HEK293 (cell line): ENCODE data around the gene STYK1.

ENCODE experiments used
- AEBP2 ChIP-seq: fragments of 450-650 bp; formaldehyde crosslinking; IDR thresholded peaks from 2 replicates; pipeline ENCODE4 v1.5.1; 2016; ENCODE audit warnings: missing biosample characterization, missing genetic modification characterization, borderline replicate concordance
- REST ChIP-seq: fragments of 450-650 bp; formaldehyde crosslinking; IDR thresholded peaks from 2 replicates; pipeline ENCODE4 v1.5.1; 2016; ENCODE audit warnings: missing biosample characterization, missing genetic modification characterization
- ZBTB8A ChIP-seq: fragments of 450-650 bp; formaldehyde crosslinking; IDR thresholded peaks from 2 replicates; pipeline ENCODE4 v1.5.1; 2016; ENCODE audit warnings: missing biosample characterization, missing genetic modification characterization
- ZFP37 ChIP-seq: fragments of 450-650 bp; formaldehyde crosslinking; IDR thresholded peaks from 2 replicates; pipeline ENCODE4 v1.5.1; 2016; ENCODE audit warnings: missing biosample characterization, missing genetic modification characterization
- ZNF121 ChIP-seq: fragments of 450-650 bp; formaldehyde crosslinking; IDR thresholded peaks from 2 replicates; pipeline ENCODE4 v1.5.1; 2016; ENCODE audit warnings: missing biosample characterization, missing genetic modification characterization
- ZNF169 ChIP-seq: fragments of 450-650 bp; formaldehyde crosslinking; IDR thresholded peaks from 2 replicates; pipeline ENCODE4 v1.5.1; 2016; ENCODE audit warnings: missing biosample characterization, missing genetic modification characterization
- ZNF184 ChIP-seq: fragments of 450-650 bp; IDR thresholded peaks from 2 replicates; pipeline ENCODE4 v1.5.1; 2018; ENCODE audit warnings: missing biosample characterization, mild to moderate bottlenecking, missing genetic modification characterization
- ZNF211 ChIP-seq: fragments of 450-650 bp; formaldehyde crosslinking; IDR thresholded peaks from 2 replicates; pipeline ENCODE4 v1.5.1; 2016; ENCODE audit warnings: low read depth, missing biosample characterization, missing genetic modification characterization
- ZNF350 ChIP-seq: fragments of 450-650 bp; formaldehyde crosslinking; IDR thresholded peaks from 2 replicates; pipeline ENCODE4 v1.5.0; 2017; ENCODE audit warnings: missing biosample characterization, mild to moderate bottlenecking, missing genetic modification characterization
- ZNF529 ChIP-seq: fragments of 450-650 bp; formaldehyde crosslinking; IDR thresholded peaks from 2 replicates; pipeline ENCODE4 v1.5.1; 2017; ENCODE audit warnings: missing genetic modification characterization, missing biosample characterization; ENCODE audit not compliant: insufficient replicate concordance
- ZNF629 ChIP-seq: fragments of 450-650 bp; formaldehyde crosslinking; IDR thresholded peaks from 2 replicates; pipeline ENCODE4 v1.5.1; 2017; ENCODE audit warnings: missing biosample characterization, missing genetic modification characterization
- ZNF654 ChIP-seq: fragments of 450-650 bp; formaldehyde crosslinking; IDR thresholded peaks from 2 replicates; pipeline ENCODE4 v1.5.1; 2016; ENCODE audit warnings: low read depth, missing biosample characterization, missing genetic modification characterization
- ZNF677 ChIP-seq: fragments of 450-650 bp; IDR thresholded peaks from 2 replicates; pipeline ENCODE4 v1.5.0; 2018; ENCODE audit warnings: missing biosample characterization, mild to moderate bottlenecking, missing genetic modification characterization, moderate library complexity
- ZNF701 ChIP-seq: fragments of 450-650 bp; formaldehyde crosslinking; IDR thresholded peaks from 2 replicates; pipeline ENCODE4 v1.5.1; 2016; ENCODE audit warnings: missing biosample characterization, missing genetic modification characterization
- ZNF791 ChIP-seq: fragments of 450-650 bp; formaldehyde crosslinking; IDR thresholded peaks from 2 replicates; pipeline ENCODE4 v1.5.1; 2016; ENCODE audit warnings: missing biosample characterization, missing genetic modification characterization
- ZSCAN30 ChIP-seq: fragments of 450-650 bp; IDR thresholded peaks from 2 replicates; pipeline ENCODE4 v1.5.1; 2018; ENCODE audit warnings: missing biosample characterization, mild to moderate bottlenecking, missing genetic modification characterization, moderate library complexity
- ZXDB ChIP-seq: fragments of 450-650 bp; formaldehyde crosslinking; IDR thresholded peaks from 2 replicates; pipeline ENCODE4 v1.5.1; 2016; ENCODE audit warnings: missing biosample characterization, missing genetic modification characterization
- TF ChIP-seq, protein P1 (sequence below): fragments of 450-650 bp; formaldehyde crosslinking; IDR thresholded peaks from 2 replicates; pipeline ENCODE4 v1.5.1; 2016; ENCODE audit warnings: missing biosample characterization, missing genetic modification characterization
- TF ChIP-seq, protein P2 (sequence below): fragments of 450-650 bp; formaldehyde crosslinking; IDR thresholded peaks from 2 replicates; pipeline ENCODE4 v1.5.1; 2017; ENCODE audit warnings: missing biosample characterization, missing genetic modification characterization
- TF ChIP-seq, protein P3 (sequence below): fragments of 450-650 bp; formaldehyde crosslinking; IDR thresholded peaks from 2 replicates; pipeline ENCODE4 v1.5.1; 2016; ENCODE audit warnings: missing biosample characterization, missing genetic modification characterization, low read depth
- TF ChIP-seq, protein P4 (sequence below): fragments of 450-650 bp; formaldehyde crosslinking; IDR thresholded peaks from 2 replicates; pipeline ENCODE4 v1.5.1; 2016; ENCODE audit warnings: missing biosample characterization, missing genetic modification characterization
- TF ChIP-seq, protein P5 (sequence below): fragments of 450-650 bp; formaldehyde crosslinking; IDR thresholded peaks from 2 replicates; pipeline ENCODE4 v1.5.1; 2016; ENCODE audit warnings: missing biosample characterization, missing genetic modification characterization
- TF ChIP-seq, protein P6 (sequence below): fragments of 450-650 bp; formaldehyde crosslinking; IDR thresholded peaks from 2 replicates; pipeline ENCODE4 v1.5.1; 2016; ENCODE audit warnings: missing biosample characterization, missing genetic modification characterization

The STYK1 gene

DNA sequence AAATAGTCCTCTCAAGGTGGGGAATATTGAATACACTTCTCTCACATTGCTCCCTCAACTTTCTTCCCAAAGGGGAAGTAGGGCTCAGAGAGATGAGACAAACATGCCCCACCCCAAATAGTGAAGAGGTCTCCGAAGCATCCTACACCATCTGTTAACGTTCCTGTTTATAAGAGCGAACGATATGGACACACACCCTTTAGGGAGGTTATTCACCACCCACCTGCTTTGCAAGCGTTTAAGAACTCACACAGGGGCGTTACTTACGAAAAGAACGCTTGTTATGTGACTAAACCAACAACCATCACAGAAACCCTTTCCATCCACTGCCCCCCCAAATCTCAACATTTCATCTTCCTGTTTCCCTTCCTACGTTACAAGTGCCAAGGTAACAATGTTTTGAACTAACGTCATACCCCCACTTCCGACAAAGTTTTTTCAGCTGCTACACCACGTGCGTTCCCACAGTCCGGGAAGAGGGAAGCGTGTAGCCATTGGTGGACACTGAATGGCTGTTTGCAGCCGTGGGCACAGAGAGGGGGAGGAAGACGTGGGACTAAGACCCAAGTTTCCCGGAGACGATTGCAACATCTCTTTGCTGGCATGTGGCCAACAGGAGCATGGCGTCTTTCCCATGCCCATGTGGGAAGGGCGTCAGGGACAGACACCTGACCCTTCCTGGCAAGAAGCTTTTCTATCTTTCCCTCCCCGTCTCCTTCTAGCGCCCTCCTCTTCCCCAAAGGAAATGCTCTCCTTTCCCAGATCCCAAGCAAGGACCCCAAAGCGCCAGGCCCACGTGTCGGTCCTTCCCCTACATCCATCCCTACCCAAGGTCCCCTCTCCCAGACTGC, 48.0 kb upstream of the STYK1 start (continued):
- no peak; the same call in 1 of the 2 replicates for TF ChIP-seq REST (tag by site-specific recombination)
- TF ChIP-seq ZXDB = peak; percentile 89
- TF ChIP-seq, protein P1, sequence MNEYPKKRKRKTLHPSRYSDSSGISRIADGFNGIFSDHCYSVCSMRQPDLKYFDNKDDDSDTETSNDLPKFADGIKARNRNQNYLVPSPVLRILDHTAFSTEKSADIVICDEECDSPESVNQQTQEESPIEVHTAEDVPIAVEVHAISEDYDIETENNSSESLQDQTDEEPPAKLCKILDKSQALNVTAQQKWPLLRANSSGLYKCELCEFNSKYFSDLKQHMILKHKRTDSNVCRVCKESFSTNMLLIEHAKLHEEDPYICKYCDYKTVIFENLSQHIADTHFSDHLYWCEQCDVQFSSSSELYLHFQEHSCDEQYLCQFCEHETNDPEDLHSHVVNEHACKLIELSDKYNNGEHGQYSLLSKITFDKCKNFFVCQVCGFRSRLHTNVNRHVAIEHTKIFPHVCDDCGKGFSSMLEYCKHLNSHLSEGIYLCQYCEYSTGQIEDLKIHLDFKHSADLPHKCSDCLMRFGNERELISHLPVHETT = peak; percentile 52
- TF ChIP-seq ZNF121 (tag by site-specific recombination) = no peak
- TF ChIP-seq, protein P2, sequence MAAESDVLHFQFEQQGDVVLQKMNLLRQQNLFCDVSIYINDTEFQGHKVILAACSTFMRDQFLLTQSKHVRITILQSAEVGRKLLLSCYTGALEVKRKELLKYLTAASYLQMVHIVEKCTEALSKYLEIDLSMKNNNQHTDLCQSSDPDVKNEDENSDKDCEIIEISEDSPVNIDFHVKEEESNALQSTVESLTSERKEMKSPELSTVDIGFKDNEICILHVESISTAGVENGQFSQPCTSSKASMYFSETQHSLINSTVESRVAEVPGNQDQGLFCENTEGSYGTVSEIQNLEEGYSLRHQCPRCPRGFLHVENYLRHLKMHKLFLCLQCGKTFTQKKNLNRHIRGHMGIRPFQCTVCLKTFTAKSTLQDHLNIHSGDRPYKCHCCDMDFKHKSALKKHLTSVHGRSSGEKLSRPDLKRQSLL = peak; percentile 42; the same call in 1 of the 2 replicates
- TF ChIP-seq ZNF169 = no peak
- no peak for TF ChIP-seq ZNF211 (tag by site-specific recombination)
- TF ChIP-seq ZNF629 (tag by site-specific recombination) = peak; percentile 100
- no peak; the same call in 1 of the 2 replicates for TF ChIP-seq ZFP37 (tag by site-specific recombination)
- TF ChIP-seq, protein P3, sequence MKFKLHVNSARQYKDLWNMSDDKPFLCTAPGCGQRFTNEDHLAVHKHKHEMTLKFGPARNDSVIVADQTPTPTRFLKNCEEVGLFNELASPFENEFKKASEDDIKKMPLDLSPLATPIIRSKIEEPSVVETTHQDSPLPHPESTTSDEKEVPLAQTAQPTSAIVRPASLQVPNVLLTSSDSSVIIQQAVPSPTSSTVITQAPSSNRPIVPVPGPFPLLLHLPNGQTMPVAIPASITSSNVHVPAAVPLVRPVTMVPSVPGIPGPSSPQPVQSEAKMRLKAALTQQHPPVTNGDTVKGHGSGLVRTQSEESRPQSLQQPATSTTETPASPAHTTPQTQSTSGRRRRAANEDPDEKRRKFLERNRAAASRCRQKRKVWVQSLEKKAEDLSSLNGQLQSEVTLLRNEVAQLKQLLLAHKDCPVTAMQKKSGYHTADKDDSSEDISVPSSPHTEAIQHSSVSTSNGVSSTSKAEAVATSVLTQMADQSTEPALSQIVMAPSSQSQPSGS (tag by site-specific recombination) = peak; percentile 85
- no peak for TF ChIP-seq AEBP2 (tag by site-specific recombination)
- TF ChIP-seq ZSCAN30 (tag by site-specific recombination) = peak; percentile 72
- peak; percentile 78 for TF ChIP-seq ZBTB8A
- TF ChIP-seq, protein P4, sequence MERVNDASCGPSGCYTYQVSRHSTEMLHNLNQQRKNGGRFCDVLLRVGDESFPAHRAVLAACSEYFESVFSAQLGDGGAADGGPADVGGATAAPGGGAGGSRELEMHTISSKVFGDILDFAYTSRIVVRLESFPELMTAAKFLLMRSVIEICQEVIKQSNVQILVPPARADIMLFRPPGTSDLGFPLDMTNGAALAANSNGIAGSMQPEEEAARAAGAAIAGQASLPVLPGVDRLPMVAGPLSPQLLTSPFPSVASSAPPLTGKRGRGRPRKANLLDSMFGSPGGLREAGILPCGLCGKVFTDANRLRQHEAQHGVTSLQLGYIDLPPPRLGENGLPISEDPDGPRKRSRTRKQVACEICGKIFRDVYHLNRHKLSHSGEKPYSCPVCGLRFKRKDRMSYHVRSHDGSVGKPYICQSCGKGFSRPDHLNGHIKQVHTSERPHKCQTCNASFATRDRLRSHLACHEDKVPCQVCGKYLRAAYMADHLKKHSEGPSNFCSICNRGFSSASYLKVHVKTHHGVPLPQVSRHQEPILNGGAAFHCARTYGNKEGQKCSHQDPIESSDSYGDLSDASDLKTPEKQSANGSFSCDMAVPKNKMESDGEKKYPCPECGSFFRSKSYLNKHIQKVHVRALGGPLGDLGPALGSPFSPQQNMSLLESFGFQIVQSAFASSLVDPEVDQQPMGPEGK (tag by site-specific recombination) = peak; percentile 93
- no peak for TF ChIP-seq ZNF350 (tag by site-specific recombination)
- TF ChIP-seq, protein P5, sequence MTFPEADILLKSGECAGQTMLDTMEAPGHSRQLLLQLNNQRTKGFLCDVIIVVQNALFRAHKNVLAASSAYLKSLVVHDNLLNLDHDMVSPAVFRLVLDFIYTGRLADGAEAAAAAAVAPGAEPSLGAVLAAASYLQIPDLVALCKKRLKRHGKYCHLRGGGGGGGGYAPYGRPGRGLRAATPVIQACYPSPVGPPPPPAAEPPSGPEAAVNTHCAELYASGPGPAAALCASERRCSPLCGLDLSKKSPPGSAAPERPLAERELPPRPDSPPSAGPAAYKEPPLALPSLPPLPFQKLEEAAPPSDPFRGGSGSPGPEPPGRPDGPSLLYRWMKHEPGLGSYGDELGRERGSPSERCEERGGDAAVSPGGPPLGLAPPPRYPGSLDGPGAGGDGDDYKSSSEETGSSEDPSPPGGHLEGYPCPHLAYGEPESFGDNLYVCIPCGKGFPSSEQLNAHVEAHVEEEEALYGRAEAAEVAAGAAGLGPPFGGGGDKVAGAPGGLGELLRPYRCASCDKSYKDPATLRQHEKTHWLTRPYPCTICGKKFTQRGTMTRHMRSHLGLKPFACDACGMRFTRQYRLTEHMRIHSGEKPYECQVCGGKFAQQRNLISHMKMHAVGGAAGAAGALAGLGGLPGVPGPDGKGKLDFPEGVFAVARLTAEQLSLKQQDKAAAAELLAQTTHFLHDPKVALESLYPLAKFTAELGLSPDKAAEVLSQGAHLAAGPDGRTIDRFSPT (tag by site-specific recombination) = peak; percentile 87
- no peak for TF ChIP-seq ZNF701 (tag by site-specific recombination)
- no peak for TF ChIP-seq ZNF529 (tag by site-specific recombination)
- TF ChIP-seq ZNF677 = peak; percentile 50
- TF ChIP-seq ZNF791 (tag by site-specific recombination) = no peak
- TF ChIP-seq ZNF654 = no peak
- TF ChIP-seq ZNF184 = peak; percentile 91
- TF ChIP-seq, protein P6, sequence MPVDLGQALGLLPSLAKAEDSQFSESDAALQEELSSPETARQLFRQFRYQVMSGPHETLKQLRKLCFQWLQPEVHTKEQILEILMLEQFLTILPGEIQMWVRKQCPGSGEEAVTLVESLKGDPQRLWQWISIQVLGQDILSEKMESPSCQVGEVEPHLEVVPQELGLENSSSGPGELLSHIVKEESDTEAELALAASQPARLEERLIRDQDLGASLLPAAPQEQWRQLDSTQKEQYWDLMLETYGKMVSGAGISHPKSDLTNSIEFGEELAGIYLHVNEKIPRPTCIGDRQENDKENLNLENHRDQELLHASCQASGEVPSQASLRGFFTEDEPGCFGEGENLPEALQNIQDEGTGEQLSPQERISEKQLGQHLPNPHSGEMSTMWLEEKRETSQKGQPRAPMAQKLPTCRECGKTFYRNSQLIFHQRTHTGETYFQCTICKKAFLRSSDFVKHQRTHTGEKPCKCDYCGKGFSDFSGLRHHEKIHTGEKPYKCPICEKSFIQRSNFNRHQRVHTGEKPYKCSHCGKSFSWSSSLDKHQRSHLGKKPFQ = 0 out of 2 replicates have a peak, but pooled peaks have one; percentile 55
